AG09309 (cell line): ENCODE measurements around the gene PTPRB.

Experiments used
- DNase-seq: peaks from one replicate; pipeline ENCODE4 v3.0.0-alpha.2; 2010; ENCODE audit warnings: low read depth
- H3K4me3 ChIP-seq: 2 replicates; pipeline ENCODE4 v1.5.1; 2011; ENCODE audit warnings: mild to moderate bottlenecking, low read depth, low read length, moderate library complexity; ENCODE audit not compliant: control insufficient read depth
- CTCF ChIP-seq: IDR thresholded peaks from 2 replicates; pipeline ENCODE4 v1.5.1; 2011; ENCODE audit warnings: mild to moderate bottlenecking, low read depth, low read length, inconsistent platforms; ENCODE audit not compliant: insufficient read depth, control insufficient read depth; ENCODE audit errors: missing control alignments

PTPRB gene

GRCh38 chr12:70659077-70659606 is 21.9 kb upstream of the PTPRB start:
- DNase-seq, result no peak
- TF ChIP-seq CTCF, result no peak
- no peak overlapping the region for H3K4me3 ChIP-seq

GRCh38 chr12:70657616-70658286 is 20.5 kb upstream of the PTPRB start:
- DNase-seq, result no peak
- TF ChIP-seq CTCF, result no peak
- no peak overlapping the region for H3K4me3 ChIP-seq

- no peak for TF ChIP-seq CTCF
- no peak for DNase-seq
- H3K4me3 ChIP-seq, result no peak overlapping the region
Measured at GRCh38 chr12:70652451-70652850, 15.2 kb upstream of the PTPRB start.

GRCh38 chr12:70648831-70649230 is 11.6 kb upstream of the PTPRB start:
- no peak for TF ChIP-seq CTCF
- peak; percentile 56 for DNase-seq
- H3K4me3 ChIP-seq, result no peak overlapping the region

- H3K4me3 ChIP-seq, result no peak overlapping the region
- DNase-seq, result no peak
- no peak for TF ChIP-seq CTCF
Measured at GRCh38 chr12:70648191-70648590, 11.0 kb upstream of the PTPRB start.

- peak; percentile 45 for DNase-seq
- H3K4me3 ChIP-seq, result no peak overlapping the region
- TF ChIP-seq CTCF, result no peak
Measured at GRCh38 chr12:70646850-70647249, 9.6 kb upstream of the PTPRB start.
